WTC11 (cell line): ENCODE results near the gene KLHL34. TPM values are rescaled to one million over a fixed set of nuclear protein-coding genes. Genes with fewer than 3 reads are reported as not detected.

Source experiments
- ATAC-seq: fragments of 200-7000 bp; cut with Tn5 transposase; 2 replicates; pipeline ENCODE4 v1.10.0; 2021; ENCODE audit warnings: mild to moderate bottlenecking, moderate library complexity
- CTCF ChIA-PET: fragments of 300-600 bp; sonication (Branson Sonifier 250); formaldehyde crosslinking; loops from one replicate; lab custom pipeline; 2021; ENCODE audit warnings: antibody characterized with exemption; lab: Charles Lee
- POLR2A ChIA-PET: fragments of 350-600 bp; sonication (Branson Sonifier 250); formaldehyde crosslinking; loops from one replicate; lab custom pipeline; 2021; ENCODE audit warnings: antibody characterized with exemption; lab: Charles Lee
- DNase-seq: peaks from one replicate; pipeline ENCODE4 v3.0.0; 2021; ENCODE audit warnings: low spot score
- H3K27ac Mint-ChIP-seq: 2 replicates; pipeline ENCODE4 v1.8.0; 2021; ENCODE audit warnings: mixed read lengths
- H3K27me3 Mint-ChIP-seq: 2 replicates; pipeline ENCODE4 v1.8.0; 2021; ENCODE audit warnings: low read depth, mild to moderate bottlenecking, moderate library complexity, mixed read lengths
- H3K36me3 Mint-ChIP-seq: 2 replicates; pipeline ENCODE4 v1.8.0; 2021; ENCODE audit warnings: mixed read lengths
- H3K4me1 Mint-ChIP-seq: 2 replicates; pipeline ENCODE4 v1.8.0; 2022; ENCODE audit warnings: mixed read lengths
- H3K4me3 Mint-ChIP-seq: 2 replicates; pipeline ENCODE4 v1.8.0; 2021; ENCODE audit warnings: mild to moderate bottlenecking, moderate library complexity, mixed read lengths
- H3K9me3 Mint-ChIP-seq: 2 replicates; pipeline ENCODE4 v1.8.0; 2021; ENCODE audit warnings: mixed read lengths
- GTF2I ChIP-seq: fragments of 250-450 bp; sonication (Bioruptor Pico); conservative IDR thresholded peaks from 2 replicates; pipeline ENCODE4 v1.4.0; 2021; ENCODE audit warnings: mild to moderate bottlenecking
- IRF2 ChIP-seq: sonication (generic); formaldehyde crosslinking; IDR thresholded peaks from 2 replicates; pipeline ENCODE4 v1.8.0; 2022; ENCODE audit warnings: low read depth, missing genetic modification reagents, borderline replicate concordance
- NFATC4 ChIP-seq: fragments of 250-450 bp; sonication (Bioruptor Pico); IDR thresholded peaks from 2 replicates; pipeline ENCODE4 v1.9.0; 2021; ENCODE audit warnings: mild to moderate bottlenecking
- NFYB ChIP-seq: sonication (generic); formaldehyde crosslinking; conservative IDR thresholded peaks from 2 replicates; pipeline ENCODE4 v1.8.0; 2022; ENCODE audit warnings: low read depth, missing genetic modification reagents
- NR1H2 ChIP-seq: sonication (generic); formaldehyde crosslinking; IDR thresholded peaks from 2 replicates; pipeline ENCODE4 v1.9.0; 2021; ENCODE audit warnings: mild to moderate bottlenecking, moderate library complexity, missing genetic modification reagents
- NR2C2 ChIP-seq: sonication (generic); formaldehyde crosslinking; IDR thresholded peaks from 2 replicates; pipeline ENCODE4 v1.8.0; 2022; ENCODE audit warnings: mild to moderate bottlenecking, missing genetic modification reagents
- OVOL2 ChIP-seq: fragments of 250-450 bp; sonication (Bioruptor Pico); IDR thresholded peaks from 2 replicates; pipeline ENCODE4 v1.9.0; 2021; ENCODE audit warnings: mild to moderate bottlenecking, borderline replicate concordance
- TEAD1 ChIP-seq: sonication (generic); formaldehyde crosslinking; IDR thresholded peaks from 2 replicates; pipeline ENCODE4 v1.8.0; 2022; ENCODE audit warnings: mild to moderate bottlenecking, missing genetic modification reagents
- TP53 ChIP-seq: sonication (generic); formaldehyde crosslinking; IDR thresholded peaks from 2 replicates; pipeline ENCODE4 v1.8.1; 2023; ENCODE audit warnings: mild to moderate bottlenecking, missing genetic modification reagents
- ZNF138 ChIP-seq: sonication (generic); formaldehyde crosslinking; conservative IDR thresholded peaks from 2 replicates; pipeline ENCODE4 v1.8.1; 2022; ENCODE audit warnings: mild to moderate bottlenecking, moderate library complexity, missing genetic modification reagents
- total RNA-seq: library from RNA; stranded (reverse); gene quantifications from 3 replicates; pipeline ENCODE4 v1.2.3, GENCODE V29; 2021
- TF ChIP-seq, protein P1 (sequence below): sonication (generic); formaldehyde crosslinking; IDR thresholded peaks from 2 replicates; pipeline ENCODE4 v1.8.1; 2023; ENCODE audit warnings: mild to moderate bottlenecking, missing genetic modification reagents
- TF ChIP-seq, protein P2 (sequence below): sonication (generic); formaldehyde crosslinking; IDR thresholded peaks from 2 replicates; pipeline ENCODE4 v1.8.0; 2023; ENCODE audit warnings: mild to moderate bottlenecking, missing genetic modification reagents
- TF ChIP-seq, protein P3 (sequence below): sonication (generic); formaldehyde crosslinking; IDR thresholded peaks from 2 replicates; pipeline ENCODE4 v1.8.1; 2022; ENCODE audit warnings: mild to moderate bottlenecking, moderate library complexity, missing genetic modification reagents
- TF ChIP-seq, protein P4 (sequence below): sonication (generic); formaldehyde crosslinking; IDR thresholded peaks from 2 replicates; pipeline ENCODE4 v1.8.1; 2023; ENCODE audit warnings: mild to moderate bottlenecking, missing genetic modification reagents, moderate library complexity
- TF ChIP-seq, protein P5 (sequence below): sonication (generic); formaldehyde crosslinking; IDR thresholded peaks from 2 replicates; pipeline ENCODE4 v1.8.1; 2023; ENCODE audit warnings: mild to moderate bottlenecking, missing genetic modification reagents
- TF ChIP-seq, protein P6 (sequence below): sonication (generic); formaldehyde crosslinking; IDR thresholded peaks from 2 replicates; pipeline ENCODE4 v1.8.1; 2023; ENCODE audit warnings: mild to moderate bottlenecking, missing genetic modification reagents, borderline replicate concordance
- TF ChIP-seq, protein P7 (sequence below): sonication (generic); formaldehyde crosslinking; IDR thresholded peaks from 2 replicates; pipeline ENCODE4 v1.8.1; 2022; ENCODE audit warnings: low read depth, missing genetic modification reagents, borderline replicate concordance
- TF ChIP-seq, protein P8 (sequence below): sonication (generic); formaldehyde crosslinking; IDR thresholded peaks from 2 replicates; pipeline ENCODE4 v1.8.1; 2022; ENCODE audit warnings: mild to moderate bottlenecking, missing genetic modification reagents, moderate library complexity, borderline replicate concordance
- TF ChIP-seq, protein P9 (sequence below): sonication (generic); formaldehyde crosslinking; IDR thresholded peaks from 2 replicates; pipeline ENCODE4 v1.8.0; 2022; ENCODE audit warnings: mild to moderate bottlenecking, missing genetic modification reagents

KLHL34 gene
- total RNA-seq, 1 experiment from 2014 or later, result 1.6 TPM

DNA sequence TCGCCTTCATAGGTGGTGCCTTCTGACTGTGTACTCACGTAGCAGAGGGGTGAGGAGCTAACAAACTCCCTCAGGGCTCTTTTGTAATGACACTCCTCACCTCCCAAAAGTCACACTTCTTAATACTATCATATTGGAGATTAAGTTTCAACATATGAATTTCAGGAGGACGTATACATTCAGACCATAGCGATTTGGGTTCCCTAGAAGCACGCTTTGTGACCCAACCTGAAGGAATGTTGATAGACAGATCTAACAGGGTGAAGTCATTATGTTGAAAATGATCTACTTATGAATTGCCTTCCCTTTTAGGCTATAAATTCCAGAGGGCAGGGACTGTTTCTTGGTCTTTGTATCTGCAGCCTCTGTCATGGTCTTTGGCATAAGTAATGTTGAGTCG lies 3.2 kb upstream of the KLHL34 start:
- no peak overlapping the region for H3K27ac Mint-ChIP-seq
- no peaks in the 10 kb centered on the region for H3K9me3 Mint-ChIP-seq
- CTCF ChIA-PET, result no interaction called here
- H3K36me3 Mint-ChIP-seq, result no peaks in the 10 kb centered on the region
- H3K4me3 Mint-ChIP-seq, result no peak overlapping the region
- TF ChIP-seq, protein P1, sequence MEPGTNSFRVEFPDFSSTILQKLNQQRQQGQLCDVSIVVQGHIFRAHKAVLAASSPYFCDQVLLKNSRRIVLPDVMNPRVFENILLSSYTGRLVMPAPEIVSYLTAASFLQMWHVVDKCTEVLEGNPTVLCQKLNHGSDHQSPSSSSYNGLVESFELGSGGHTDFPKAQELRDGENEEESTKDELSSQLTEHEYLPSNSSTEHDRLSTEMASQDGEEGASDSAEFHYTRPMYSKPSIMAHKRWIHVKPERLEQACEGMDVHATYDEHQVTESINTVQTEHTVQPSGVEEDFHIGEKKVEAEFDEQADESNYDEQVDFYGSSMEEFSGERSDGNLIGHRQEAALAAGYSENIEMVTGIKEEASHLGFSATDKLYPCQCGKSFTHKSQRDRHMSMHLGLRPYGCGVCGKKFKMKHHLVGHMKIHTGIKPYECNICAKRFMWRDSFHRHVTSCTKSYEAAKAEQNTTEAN (CRISPR knock-in tag), result no peak
- TF ChIP-seq, protein P2, sequence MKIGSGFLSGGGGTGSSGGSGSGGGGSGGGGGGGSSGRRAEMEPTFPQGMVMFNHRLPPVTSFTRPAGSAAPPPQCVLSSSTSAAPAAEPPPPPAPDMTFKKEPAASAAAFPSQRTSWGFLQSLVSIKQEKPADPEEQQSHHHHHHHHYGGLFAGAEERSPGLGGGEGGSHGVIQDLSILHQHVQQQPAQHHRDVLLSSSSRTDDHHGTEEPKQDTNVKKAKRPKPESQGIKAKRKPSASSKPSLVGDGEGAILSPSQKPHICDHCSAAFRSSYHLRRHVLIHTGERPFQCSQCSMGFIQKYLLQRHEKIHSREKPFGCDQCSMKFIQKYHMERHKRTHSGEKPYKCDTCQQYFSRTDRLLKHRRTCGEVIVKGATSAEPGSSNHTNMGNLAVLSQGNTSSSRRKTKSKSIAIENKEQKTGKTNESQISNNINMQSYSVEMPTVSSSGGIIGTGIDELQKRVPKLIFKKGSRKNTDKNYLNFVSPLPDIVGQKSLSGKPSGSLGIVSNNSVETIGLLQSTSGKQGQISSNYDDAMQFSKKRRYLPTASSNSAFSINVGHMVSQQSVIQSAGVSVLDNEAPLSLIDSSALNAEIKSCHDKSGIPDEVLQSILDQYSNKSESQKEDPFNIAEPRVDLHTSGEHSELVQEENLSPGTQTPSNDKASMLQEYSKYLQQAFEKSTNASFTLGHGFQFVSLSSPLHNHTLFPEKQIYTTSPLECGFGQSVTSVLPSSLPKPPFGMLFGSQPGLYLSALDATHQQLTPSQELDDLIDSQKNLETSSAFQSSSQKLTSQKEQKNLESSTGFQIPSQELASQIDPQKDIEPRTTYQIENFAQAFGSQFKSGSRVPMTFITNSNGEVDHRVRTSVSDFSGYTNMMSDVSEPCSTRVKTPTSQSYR (CRISPR knock-in tag), result no peak
- TF ChIP-seq NFATC4 (CRISPR knock-in tag) (no peak), NFYB (CRISPR knock-in tag) (no peak), IRF2 (no peak), TEAD1 (CRISPR knock-in tag) (no peak), GTF2I (CRISPR knock-in tag) (no peak), OVOL2 (no peak)
- TF ChIP-seq, protein P3, sequence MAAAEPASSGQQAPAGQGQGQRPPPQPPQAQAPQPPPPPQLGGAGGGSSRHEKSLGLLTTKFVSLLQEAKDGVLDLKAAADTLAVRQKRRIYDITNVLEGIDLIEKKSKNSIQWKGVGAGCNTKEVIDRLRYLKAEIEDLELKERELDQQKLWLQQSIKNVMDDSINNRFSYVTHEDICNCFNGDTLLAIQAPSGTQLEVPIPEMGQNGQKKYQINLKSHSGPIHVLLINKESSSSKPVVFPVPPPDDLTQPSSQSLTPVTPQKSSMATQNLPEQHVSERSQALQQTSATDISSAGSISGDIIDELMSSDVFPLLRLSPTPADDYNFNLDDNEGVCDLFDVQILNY, result no peak
- TF ChIP-seq, protein P4, sequence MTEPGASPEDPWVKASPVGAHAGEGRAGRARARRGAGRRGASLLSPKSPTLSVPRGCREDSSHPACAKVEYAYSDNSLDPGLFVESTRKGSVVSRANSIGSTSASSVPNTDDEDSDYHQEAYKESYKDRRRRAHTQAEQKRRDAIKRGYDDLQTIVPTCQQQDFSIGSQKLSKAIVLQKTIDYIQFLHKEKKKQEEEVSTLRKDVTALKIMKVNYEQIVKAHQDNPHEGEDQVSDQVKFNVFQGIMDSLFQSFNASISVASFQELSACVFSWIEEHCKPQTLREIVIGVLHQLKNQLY (CRISPR knock-in tag), result no peak
- TF ChIP-seq, all 79 proteins: peak for 0
- Mint-ChIP-seq H3K27me3 (peaks cover 3% of the 10 kb centered on the region; the same call in 1 of the 2 replicates), H3K4me1 (peaks cover 7% of the 10 kb centered on the region; the same call in 1 of the 2 replicates)
- POLR2A ChIA-PET, result no interaction called here
- no peak for DNase-seq
- no peak for ATAC-seq

DNA sequence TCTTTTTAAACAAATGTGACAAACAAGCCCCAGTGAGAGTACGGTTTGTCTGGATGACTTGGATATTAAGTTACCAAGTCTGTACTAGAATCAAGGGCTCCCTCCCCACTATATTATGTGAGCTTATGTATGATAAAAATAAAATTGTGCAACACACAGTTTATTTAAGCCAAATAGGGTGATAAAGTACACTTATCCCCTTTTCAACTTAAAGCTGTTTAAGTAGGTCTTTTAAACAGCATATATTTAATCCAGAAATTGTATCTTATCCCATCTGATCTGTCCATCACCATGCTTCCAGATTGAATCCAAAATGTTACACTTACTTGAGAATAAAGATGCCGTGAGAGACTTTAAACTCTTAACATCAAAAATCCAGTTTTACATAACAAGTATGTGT lies 2.0 kb upstream of the KLHL34 start:
- no peaks in the 10 kb centered on the region for H3K9me3 Mint-ChIP-seq
- peaks cover 7% of the 10 kb centered on the region; the same call in 1 of the 2 replicates for H3K4me1 Mint-ChIP-seq
- H3K4me3 Mint-ChIP-seq, result no peak overlapping the region
- H3K27ac Mint-ChIP-seq, result no peak overlapping the region
- POLR2A ChIA-PET, result no interaction called here
- no peak for ATAC-seq
- peaks cover 3% of the 10 kb centered on the region; the same call in 1 of the 2 replicates for H3K27me3 Mint-ChIP-seq
- CTCF ChIA-PET, result no interaction called here
- no peak for DNase-seq
- no peaks in the 10 kb centered on the region for H3K36me3 Mint-ChIP-seq
- TF ChIP-seq, protein P5, sequence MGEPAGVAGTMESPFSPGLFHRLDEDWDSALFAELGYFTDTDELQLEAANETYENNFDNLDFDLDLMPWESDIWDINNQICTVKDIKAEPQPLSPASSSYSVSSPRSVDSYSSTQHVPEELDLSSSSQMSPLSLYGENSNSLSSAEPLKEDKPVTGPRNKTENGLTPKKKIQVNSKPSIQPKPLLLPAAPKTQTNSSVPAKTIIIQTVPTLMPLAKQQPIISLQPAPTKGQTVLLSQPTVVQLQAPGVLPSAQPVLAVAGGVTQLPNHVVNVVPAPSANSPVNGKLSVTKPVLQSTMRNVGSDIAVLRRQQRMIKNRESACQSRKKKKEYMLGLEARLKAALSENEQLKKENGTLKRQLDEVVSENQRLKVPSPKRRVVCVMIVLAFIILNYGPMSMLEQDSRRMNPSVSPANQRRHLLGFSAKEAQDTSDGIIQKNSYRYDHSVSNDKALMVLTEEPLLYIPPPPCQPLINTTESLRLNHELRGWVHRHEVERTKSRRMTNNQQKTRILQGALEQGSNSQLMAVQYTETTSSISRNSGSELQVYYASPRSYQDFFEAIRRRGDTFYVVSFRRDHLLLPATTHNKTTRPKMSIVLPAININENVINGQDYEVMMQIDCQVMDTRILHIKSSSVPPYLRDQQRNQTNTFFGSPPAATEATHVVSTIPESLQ (CRISPR knock-in tag), result no peak
- TF ChIP-seq, protein P6, sequence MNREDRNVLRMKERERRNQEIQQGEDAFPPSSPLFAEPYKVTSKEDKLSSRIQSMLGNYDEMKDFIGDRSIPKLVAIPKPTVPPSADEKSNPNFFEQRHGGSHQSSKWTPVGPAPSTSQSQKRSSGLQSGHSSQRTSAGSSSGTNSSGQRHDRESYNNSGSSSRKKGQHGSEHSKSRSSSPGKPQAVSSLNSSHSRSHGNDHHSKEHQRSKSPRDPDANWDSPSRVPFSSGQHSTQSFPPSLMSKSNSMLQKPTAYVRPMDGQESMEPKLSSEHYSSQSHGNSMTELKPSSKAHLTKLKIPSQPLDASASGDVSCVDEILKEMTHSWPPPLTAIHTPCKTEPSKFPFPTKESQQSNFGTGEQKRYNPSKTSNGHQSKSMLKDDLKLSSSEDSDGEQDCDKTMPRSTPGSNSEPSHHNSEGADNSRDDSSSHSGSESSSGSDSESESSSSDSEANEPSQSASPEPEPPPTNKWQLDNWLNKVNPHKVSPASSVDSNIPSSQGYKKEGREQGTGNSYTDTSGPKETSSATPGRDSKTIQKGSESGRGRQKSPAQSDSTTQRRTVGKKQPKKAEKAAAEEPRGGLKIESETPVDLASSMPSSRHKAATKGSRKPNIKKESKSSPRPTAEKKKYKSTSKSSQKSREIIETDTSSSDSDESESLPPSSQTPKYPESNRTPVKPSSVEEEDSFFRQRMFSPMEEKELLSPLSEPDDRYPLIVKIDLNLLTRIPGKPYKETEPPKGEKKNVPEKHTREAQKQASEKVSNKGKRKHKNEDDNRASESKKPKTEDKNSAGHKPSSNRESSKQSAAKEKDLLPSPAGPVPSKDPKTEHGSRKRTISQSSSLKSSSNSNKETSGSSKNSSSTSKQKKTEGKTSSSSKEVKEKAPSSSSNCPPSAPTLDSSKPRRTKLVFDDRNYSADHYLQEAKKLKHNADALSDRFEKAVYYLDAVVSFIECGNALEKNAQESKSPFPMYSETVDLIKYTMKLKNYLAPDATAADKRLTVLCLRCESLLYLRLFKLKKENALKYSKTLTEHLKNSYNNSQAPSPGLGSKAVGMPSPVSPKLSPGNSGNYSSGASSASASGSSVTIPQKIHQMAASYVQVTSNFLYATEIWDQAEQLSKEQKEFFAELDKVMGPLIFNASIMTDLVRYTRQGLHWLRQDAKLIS (CRISPR knock-in tag), result no peak
- TF ChIP-seq TP53 (CRISPR knock-in tag), result no peak
- no peak for TF ChIP-seq ZNF138 (CRISPR knock-in tag)
- TF ChIP-seq, protein P7, sequence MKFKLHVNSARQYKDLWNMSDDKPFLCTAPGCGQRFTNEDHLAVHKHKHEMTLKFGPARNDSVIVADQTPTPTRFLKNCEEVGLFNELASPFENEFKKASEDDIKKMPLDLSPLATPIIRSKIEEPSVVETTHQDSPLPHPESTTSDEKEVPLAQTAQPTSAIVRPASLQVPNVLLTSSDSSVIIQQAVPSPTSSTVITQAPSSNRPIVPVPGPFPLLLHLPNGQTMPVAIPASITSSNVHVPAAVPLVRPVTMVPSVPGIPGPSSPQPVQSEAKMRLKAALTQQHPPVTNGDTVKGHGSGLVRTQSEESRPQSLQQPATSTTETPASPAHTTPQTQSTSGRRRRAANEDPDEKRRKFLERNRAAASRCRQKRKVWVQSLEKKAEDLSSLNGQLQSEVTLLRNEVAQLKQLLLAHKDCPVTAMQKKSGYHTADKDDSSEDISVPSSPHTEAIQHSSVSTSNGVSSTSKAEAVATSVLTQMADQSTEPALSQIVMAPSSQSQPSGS (CRISPR knock-in tag), result no peak
- no peak for TF ChIP-seq NR1H2 (CRISPR knock-in tag)
- TF ChIP-seq, protein P8, sequence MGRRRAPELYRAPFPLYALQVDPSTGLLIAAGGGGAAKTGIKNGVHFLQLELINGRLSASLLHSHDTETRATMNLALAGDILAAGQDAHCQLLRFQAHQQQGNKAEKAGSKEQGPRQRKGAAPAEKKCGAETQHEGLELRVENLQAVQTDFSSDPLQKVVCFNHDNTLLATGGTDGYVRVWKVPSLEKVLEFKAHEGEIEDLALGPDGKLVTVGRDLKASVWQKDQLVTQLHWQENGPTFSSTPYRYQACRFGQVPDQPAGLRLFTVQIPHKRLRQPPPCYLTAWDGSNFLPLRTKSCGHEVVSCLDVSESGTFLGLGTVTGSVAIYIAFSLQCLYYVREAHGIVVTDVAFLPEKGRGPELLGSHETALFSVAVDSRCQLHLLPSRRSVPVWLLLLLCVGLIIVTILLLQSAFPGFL, result no peak
- TF ChIP-seq NR2C2 (CRISPR knock-in tag), result no peak
- TF ChIP-seq, protein P9, sequence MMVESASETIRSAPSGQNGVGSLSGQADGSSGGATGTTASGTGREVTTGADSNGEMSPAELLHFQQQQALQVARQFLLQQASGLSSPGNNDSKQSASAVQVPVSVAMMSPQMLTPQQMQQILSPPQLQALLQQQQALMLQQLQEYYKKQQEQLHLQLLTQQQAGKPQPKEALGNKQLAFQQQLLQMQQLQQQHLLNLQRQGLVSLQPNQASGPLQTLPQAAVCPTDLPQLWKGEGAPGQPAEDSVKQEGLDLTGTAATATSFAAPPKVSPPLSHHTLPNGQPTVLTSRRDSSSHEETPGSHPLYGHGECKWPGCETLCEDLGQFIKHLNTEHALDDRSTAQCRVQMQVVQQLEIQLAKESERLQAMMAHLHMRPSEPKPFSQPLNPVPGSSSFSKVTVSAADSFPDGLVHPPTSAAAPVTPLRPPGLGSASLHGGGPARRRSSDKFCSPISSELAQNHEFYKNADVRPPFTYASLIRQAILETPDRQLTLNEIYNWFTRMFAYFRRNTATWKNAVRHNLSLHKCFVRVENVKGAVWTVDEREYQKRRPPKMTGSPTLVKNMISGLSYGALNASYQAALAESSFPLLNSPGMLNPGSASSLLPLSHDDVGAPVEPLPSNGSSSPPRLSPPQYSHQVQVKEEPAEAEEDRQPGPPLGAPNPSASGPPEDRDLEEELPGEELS (CRISPR knock-in tag), result no peak
